Testis (tissue), 2 donors: ENCODE measurements around the gene GRK5.

Experiments
- POLR2A ChIP-seq: fragments of 450-650 bp; IDR thresholded peaks from one replicate; pipeline ENCODE4 v1.6.1; 2017; ENCODE audit warnings: antibody characterized with exemption, mild to moderate bottlenecking, moderate library complexity
- TF ChIP-seq, protein P1 (sequence below), 3 experiments: fragments of 450-650 bp in 2 of 3; fragments of 200-600 bp in 1 of 3; sonication (generic) in 1 of 3; IDR thresholded peaks; one replicate each; pipeline ENCODE4 v1.5.1; 2016 to 2019; ENCODE audit warnings: antibody characterized with exemption in 3 of 3, mild to moderate bottlenecking in 2 of 3, moderate library complexity in 1 of 3

DNA sequence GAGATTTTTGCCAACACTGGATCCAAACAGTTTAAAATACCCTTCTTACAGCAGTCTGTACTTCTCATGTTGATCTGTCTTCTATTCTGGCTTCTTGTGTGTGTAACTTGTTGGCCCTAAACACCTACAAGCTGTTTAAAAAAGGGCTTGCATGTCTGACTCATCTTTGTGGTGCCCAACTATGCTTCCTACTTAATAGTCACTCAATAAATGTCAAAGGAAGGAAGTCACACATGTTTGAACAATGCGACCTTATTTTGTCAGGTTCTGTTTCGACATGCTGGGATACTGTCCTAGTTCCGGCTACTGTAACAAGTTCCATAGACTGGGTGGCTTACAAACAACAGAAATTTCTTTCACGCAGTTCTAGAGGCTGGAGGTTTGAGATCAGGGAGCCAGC lies 9.4 kb upstream of the GRK5 start:
- TF ChIP-seq, protein P1, sequence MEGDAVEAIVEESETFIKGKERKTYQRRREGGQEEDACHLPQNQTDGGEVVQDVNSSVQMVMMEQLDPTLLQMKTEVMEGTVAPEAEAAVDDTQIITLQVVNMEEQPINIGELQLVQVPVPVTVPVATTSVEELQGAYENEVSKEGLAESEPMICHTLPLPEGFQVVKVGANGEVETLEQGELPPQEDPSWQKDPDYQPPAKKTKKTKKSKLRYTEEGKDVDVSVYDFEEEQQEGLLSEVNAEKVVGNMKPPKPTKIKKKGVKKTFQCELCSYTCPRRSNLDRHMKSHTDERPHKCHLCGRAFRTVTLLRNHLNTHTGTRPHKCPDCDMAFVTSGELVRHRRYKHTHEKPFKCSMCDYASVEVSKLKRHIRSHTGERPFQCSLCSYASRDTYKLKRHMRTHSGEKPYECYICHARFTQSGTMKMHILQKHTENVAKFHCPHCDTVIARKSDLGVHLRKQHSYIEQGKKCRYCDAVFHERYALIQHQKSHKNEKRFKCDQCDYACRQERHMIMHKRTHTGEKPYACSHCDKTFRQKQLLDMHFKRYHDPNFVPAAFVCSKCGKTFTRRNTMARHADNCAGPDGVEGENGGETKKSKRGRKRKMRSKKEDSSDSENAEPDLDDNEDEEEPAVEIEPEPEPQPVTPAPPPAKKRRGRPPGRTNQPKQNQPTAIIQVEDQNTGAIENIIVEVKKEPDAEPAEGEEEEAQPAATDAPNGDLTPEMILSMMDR (IDR thresholded peaks at IDR 0.05) = no peak
- no peak for TF ChIP-seq POLR2A
